GM18858 (cell line): ENCODE data around the gene EIF2S3B.
"Not testable (repeated sequence)": the region's sequence is repeated elsewhere in the genome, so short reads cannot be mapped to it uniquely, and the experiment has no call there.

ENCODE experiments used
- ATAC-seq: cut with Tn5 transposase; IDR thresholded peaks from one replicate; pipeline ENCODE4 v1.9.1; 2021; ENCODE audit not compliant: unreplicated experiment

The EIF2S3B gene

GRCh38 chr12:10505620-10506019 is at the start of gene EIF2S3B:
Gene EIF2S3B (plus strand): TSS chr12:10505890. CDS start chr12:10505903, 13 bp downstream.
- ATAC-seq = no peak

- ATAC-seq = no peak
Observed at GRCh38 chr12:10456856-10457255, 48.8 kb upstream of the EIF2S3B start.

GRCh38 chr12:10457760-10458159 is 47.9 kb upstream of the EIF2S3B start:
- no peak for ATAC-seq

- no peak for ATAC-seq
Observed at GRCh38 chr12:10466311-10466710, 39.4 kb upstream of the EIF2S3B start.

- ATAC-seq = no peak
Observed at GRCh38 chr12:10469701-10470100, 36.0 kb upstream of the EIF2S3B start.

- ATAC-seq = not testable (repeated sequence)
Observed at GRCh38 chr12:10472808-10473207, 32.9 kb upstream of the EIF2S3B start.

GRCh38 chr12:10481901-10482300 is 23.8 kb upstream of the EIF2S3B start:
- not testable (repeated sequence) for ATAC-seq

GRCh38 chr12:10487328-10487727 is 18.4 kb upstream of the EIF2S3B start:
- not testable (repeated sequence) for ATAC-seq

GRCh38 chr12:10491766-10492165 is 13.9 kb upstream of the EIF2S3B start:
- ATAC-seq = no peak

GRCh38 chr12:10497602-10498001 is 8.1 kb upstream of the EIF2S3B start:
- ATAC-seq = no peak

- no peak for ATAC-seq
Observed at GRCh38 chr12:10498042-10498441, 7.6 kb upstream of the EIF2S3B start.

GRCh38 chr12:10501030-10501429 is 4.7 kb upstream of the EIF2S3B start:
- ATAC-seq = no peak

GRCh38 chr12:10503460-10503859 is 2.2 kb upstream of the EIF2S3B start:
- no peak for ATAC-seq

GRCh38 chr12:10511756-10512355 is 6.2 kb downstream of the EIF2S3B start:
- no peak for ATAC-seq

- ATAC-seq = no peak
Observed at GRCh38 chr12:10512798-10513197, 7.1 kb downstream of the EIF2S3B start.

GRCh38 chr12:10521555-10521954 is 15.9 kb downstream of the EIF2S3B start:
- no peak for ATAC-seq

- no peak for ATAC-seq
Observed at GRCh38 chr12:10528174-10528953, 22.7 kb downstream of the EIF2S3B start.

GRCh38 chr12:10529603-10530002 is 23.9 kb downstream of the EIF2S3B start:
- ATAC-seq = no peak

GRCh38 chr12:10537721-10538120 is 32.0 kb downstream of the EIF2S3B start:
- ATAC-seq = no peak

- ATAC-seq = peak; percentile 94
Observed at GRCh38 chr12:10540776-10541205, 35.1 kb downstream of the EIF2S3B start.

- no peak for ATAC-seq
Observed at GRCh38 chr12:10543499-10543898, 37.8 kb downstream of the EIF2S3B start.

- no peak for ATAC-seq
Observed at GRCh38 chr12:10551375-10551774, 45.7 kb downstream of the EIF2S3B start.
